SK-N-SH treated with all-trans-retinoic acid at 6 μM for 48 hours (cell line): ENCODE measurements around the gene TMEM132C.

Source experiments
- ATAC-seq: fragments of 200-7000 bp; cut with Tn5 transposase; 3 replicates; pipeline ENCODE4 v1.9.1; 2020; ENCODE audit warnings: mild to moderate bottlenecking, moderate library complexity
- ARNTL ChIP-seq: fragments of 450-650 bp; formaldehyde crosslinking; IDR thresholded peaks from 2 replicates; pipeline ENCODE4 v1.5.0; 2020; ENCODE audit warnings: low read depth, mild to moderate bottlenecking, moderate library complexity, borderline replicate concordance
- BACH2 ChIP-seq: fragments of 250-450 bp; sonication (Bioruptor Pico); IDR thresholded peaks from 2 replicates; pipeline ENCODE4 v1.9.0; 2021; ENCODE audit warnings: mild to moderate bottlenecking, borderline replicate concordance
- CSDC2 ChIP-seq: fragments of 250-450 bp; sonication (Bioruptor Pico); IDR thresholded peaks from 2 replicates; pipeline ENCODE4 v1.5.0; 2020; ENCODE audit warnings: mild to moderate bottlenecking, moderate library complexity
- ESRRG ChIP-seq: fragments of 250-450 bp; sonication (Bioruptor Pico); IDR thresholded peaks from 2 replicates; pipeline ENCODE4 v1.6.1; 2021; ENCODE audit warnings: mild to moderate bottlenecking
- GLIS3 ChIP-seq: fragments of 250-450 bp; sonication (Bioruptor Pico); IDR thresholded peaks from 2 replicates; pipeline ENCODE4 v1.5.0; 2020; ENCODE audit warnings: mild to moderate bottlenecking, moderate library complexity
- ISL1 ChIP-seq: fragments of 250-450 bp; sonication (Bioruptor Pico); IDR thresholded peaks from 2 replicates; pipeline ENCODE4 v2.1.2; 2022; ENCODE audit warnings: mild to moderate bottlenecking, moderate library complexity
- OSR1 ChIP-seq: fragments of 250-450 bp; sonication (Bioruptor Pico); IDR thresholded peaks from 2 replicates; pipeline ENCODE4 v1.8.0; 2022; ENCODE audit warnings: moderate library complexity, mild to moderate bottlenecking, inconsistent platforms
- PPARA ChIP-seq: fragments of 250-450 bp; sonication (Bioruptor Pico); IDR thresholded peaks from 2 replicates; pipeline ENCODE4 v1.5.0; 2020; ENCODE audit warnings: mild to moderate bottlenecking, borderline replicate concordance
- RARB ChIP-seq: fragments of 250-450 bp; sonication (Bioruptor Pico); IDR thresholded peaks from 2 replicates; pipeline ENCODE4 v1.8.0; 2021; ENCODE audit warnings: mild to moderate bottlenecking, moderate library complexity
- SNAI2 ChIP-seq: fragments of 250-450 bp; sonication (Bioruptor Pico); IDR thresholded peaks from 2 replicates; pipeline ENCODE4 v1.5.0; 2020; ENCODE audit warnings: mild to moderate bottlenecking, moderate library complexity
- TCF4 ChIP-seq: fragments of 250-450 bp; sonication (Bioruptor Pico); IDR thresholded peaks from 2 replicates; pipeline ENCODE4 v1.8.0; 2021; ENCODE audit warnings: mild to moderate bottlenecking, moderate library complexity, borderline replicate concordance
- TOX ChIP-seq: fragments of 250-450 bp; sonication (Bioruptor Pico); IDR thresholded peaks from 2 replicates; pipeline ENCODE4 v1.8.0; 2021; ENCODE audit warnings: mild to moderate bottlenecking, moderate library complexity, borderline replicate concordance
- ZC3H10 ChIP-seq: fragments of 250-450 bp; sonication (Bioruptor Pico); IDR thresholded peaks from 2 replicates; pipeline ENCODE4 v1.5.1; 2021; ENCODE audit warnings: mild to moderate bottlenecking, moderate library complexity
- ZFP3 ChIP-seq: fragments of 250-450 bp; sonication (Bioruptor Pico); IDR thresholded peaks from 2 replicates; pipeline ENCODE4 v1.5.0; 2020; ENCODE audit warnings: mild to moderate bottlenecking, moderate library complexity
- ZFP30 ChIP-seq: fragments of 450-650 bp; formaldehyde crosslinking; IDR thresholded peaks from 2 replicates; pipeline ENCODE4 v1.5.0; 2022; ENCODE audit warnings: mild to moderate bottlenecking, moderate library complexity
- ZNF565 ChIP-seq: fragments of 450-650 bp; formaldehyde crosslinking; conservative IDR thresholded peaks from 2 replicates; pipeline ENCODE4 v1.5.0; 2020; ENCODE audit warnings: low read depth, mild to moderate bottlenecking, moderate library complexity
- ZNF70 ChIP-seq: fragments of 450-650 bp; formaldehyde crosslinking; IDR thresholded peaks from 2 replicates; pipeline ENCODE4 v1.5.0; 2020; ENCODE audit warnings: mild to moderate bottlenecking, moderate library complexity
- ZNF8 ChIP-seq: fragments of 450-650 bp; formaldehyde crosslinking; IDR thresholded peaks from 2 replicates; pipeline ENCODE4 v1.5.0; 2020; ENCODE audit warnings: mild to moderate bottlenecking, moderate library complexity
- TF ChIP-seq, protein P1 (sequence below): fragments of 250-450 bp; sonication (Bioruptor Pico); IDR thresholded peaks from 2 replicates; pipeline ENCODE4 v1.5.0; 2020; ENCODE audit warnings: mild to moderate bottlenecking, moderate library complexity
- TF ChIP-seq, protein P2 (sequence below): fragments of 250-450 bp; sonication (Bioruptor Pico); IDR thresholded peaks from 2 replicates; pipeline ENCODE4 v1.8.0; 2020; ENCODE audit warnings: mild to moderate bottlenecking, moderate library complexity, borderline replicate concordance
- TF ChIP-seq, protein P3 (sequence below): fragments of 250-450 bp; sonication (Bioruptor Pico); IDR thresholded peaks from 2 replicates; pipeline ENCODE4 v1.8.0; 2021; ENCODE audit warnings: low read depth, mild to moderate bottlenecking, moderate library complexity, borderline replicate concordance

Gene TMEM132C

DNA sequence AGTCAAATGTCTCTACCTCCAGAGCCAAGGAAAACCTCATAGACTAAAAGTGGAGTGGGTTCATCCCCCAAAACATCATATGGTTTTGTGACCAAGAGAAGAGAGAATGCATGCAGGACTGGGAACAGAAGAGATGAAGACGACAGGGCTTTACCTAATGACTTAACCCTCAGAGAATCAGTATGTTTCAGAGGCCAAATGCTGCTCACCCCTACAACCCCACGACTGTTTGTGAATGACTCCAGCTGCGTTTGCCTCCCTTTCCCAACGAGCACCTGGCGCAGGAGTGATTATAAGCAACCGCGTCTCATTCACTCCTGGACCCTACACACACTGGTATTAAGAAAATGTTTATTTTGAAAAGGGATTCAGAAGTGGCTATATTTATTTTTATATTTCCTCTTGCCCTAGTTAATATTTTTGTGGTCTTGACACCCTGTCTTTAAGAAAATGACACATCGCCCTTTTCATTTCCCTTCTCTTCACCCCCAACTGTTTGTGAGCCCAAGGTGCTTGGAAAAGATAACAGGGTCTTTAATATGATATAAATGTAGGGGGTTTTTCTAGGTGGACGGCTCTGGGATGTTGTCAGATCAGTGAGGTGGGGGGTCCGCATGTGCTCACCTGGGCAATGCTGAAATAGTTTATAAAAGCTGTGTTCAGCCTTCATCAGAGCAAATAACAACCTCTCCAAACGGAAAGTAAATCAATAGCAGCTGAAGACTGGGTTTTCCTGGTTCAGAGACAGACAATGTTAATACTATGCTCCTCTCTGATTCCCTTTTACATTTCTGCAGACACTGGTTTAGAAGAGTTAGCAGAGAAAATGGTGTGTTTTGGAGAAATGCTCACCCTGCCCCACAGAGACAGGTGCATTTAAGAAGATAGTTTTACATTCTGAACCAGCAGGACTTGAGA is 479.1 kb downstream of the TMEM132C start:
- TF ChIP-seq PPARA (CRISPR knock-in tag) (no peak), BACH2 (CRISPR knock-in tag) (no peak), ZNF8 (CRISPR knock-in tag) (no peak), ZC3H10 (CRISPR knock-in tag) (no peak), ZFP3 (CRISPR knock-in tag) (no peak), SNAI2 (no peak), ZNF70 (no peak), GLIS3 (CRISPR knock-in tag) (no peak), ISL1 (CRISPR knock-in tag) (no peak), CSDC2 (no peak), ARNTL (CRISPR knock-in tag) (no peak)
- TF ChIP-seq, protein P1, sequence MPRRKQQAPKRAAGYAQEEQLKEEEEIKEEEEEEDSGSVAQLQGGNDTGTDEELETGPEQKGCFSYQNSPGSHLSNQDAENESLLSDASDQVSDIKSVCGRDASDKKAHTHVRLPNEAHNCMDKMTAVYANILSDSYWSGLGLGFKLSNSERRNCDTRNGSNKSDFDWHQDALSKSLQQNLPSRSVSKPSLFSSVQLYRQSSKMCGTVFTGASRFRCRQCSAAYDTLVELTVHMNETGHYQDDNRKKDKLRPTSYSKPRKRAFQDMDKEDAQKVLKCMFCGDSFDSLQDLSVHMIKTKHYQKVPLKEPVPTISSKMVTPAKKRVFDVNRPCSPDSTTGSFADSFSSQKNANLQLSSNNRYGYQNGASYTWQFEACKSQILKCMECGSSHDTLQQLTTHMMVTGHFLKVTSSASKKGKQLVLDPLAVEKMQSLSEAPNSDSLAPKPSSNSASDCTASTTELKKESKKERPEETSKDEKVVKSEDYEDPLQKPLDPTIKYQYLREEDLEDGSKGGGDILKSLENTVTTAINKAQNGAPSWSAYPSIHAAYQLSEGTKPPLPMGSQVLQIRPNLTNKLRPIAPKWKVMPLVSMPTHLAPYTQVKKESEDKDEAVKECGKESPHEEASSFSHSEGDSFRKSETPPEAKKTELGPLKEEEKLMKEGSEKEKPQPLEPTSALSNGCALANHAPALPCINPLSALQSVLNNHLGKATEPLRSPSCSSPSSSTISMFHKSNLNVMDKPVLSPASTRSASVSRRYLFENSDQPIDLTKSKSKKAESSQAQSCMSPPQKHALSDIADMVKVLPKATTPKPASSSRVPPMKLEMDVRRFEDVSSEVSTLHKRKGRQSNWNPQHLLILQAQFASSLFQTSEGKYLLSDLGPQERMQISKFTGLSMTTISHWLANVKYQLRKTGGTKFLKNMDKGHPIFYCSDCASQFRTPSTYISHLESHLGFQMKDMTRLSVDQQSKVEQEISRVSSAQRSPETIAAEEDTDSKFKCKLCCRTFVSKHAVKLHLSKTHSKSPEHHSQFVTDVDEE (CRISPR knock-in tag) = no peak
- TF ChIP-seq, protein P2, sequence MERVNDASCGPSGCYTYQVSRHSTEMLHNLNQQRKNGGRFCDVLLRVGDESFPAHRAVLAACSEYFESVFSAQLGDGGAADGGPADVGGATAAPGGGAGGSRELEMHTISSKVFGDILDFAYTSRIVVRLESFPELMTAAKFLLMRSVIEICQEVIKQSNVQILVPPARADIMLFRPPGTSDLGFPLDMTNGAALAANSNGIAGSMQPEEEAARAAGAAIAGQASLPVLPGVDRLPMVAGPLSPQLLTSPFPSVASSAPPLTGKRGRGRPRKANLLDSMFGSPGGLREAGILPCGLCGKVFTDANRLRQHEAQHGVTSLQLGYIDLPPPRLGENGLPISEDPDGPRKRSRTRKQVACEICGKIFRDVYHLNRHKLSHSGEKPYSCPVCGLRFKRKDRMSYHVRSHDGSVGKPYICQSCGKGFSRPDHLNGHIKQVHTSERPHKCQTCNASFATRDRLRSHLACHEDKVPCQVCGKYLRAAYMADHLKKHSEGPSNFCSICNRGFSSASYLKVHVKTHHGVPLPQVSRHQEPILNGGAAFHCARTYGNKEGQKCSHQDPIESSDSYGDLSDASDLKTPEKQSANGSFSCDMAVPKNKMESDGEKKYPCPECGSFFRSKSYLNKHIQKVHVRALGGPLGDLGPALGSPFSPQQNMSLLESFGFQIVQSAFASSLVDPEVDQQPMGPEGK (CRISPR knock-in tag) = no peak
- TF ChIP-seq, all 23 proteins: peak for 0
- ATAC-seq = no peak

DNA sequence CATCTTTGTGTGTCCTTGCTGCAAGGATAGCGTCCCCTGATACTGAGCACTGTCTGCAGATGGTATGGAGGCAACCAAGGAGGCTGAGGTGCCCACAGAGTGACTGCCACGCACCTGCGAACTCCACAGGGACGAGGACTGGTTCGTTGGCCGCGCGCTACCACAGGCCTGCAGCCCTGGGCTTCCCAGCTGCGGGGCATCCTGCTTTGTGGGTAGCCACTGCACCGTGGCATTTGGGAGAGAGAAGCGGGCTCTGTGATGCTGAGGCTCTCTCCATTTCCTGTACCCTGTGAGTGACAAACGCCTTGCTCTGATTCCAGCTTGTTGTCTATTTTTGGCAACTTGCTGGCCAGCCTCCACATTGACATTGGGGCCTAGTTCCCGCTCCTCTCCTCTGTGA is 480.5 kb downstream of the TMEM132C start:
- TF ChIP-seq ISL1 (CRISPR knock-in tag) (no peak), ZFP30 (no peak), TOX (CRISPR knock-in tag) (no peak), GLIS3 (CRISPR knock-in tag) (no peak), TCF4 (no peak), SNAI2 (no peak), PPARA (CRISPR knock-in tag) (no peak)
- ATAC-seq = no peak

DNA sequence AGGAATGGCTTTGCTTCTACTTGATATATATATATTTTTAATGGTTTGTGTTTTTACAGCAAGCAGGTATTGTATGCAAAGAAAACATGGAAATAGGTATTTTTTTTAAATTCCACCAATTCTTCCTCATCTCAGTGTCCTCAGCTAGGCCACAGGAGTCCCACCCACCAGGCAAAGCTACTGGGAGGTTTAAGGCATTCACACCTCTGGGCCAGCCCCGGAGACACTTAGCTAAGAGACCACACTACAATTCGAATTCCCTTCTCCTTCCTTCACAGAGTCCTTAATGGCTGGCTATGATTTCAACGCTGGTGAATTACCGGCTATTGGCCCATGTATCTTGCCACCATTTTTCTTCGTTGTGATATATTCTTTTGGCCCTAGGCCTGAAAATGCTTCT is 485.4 kb downstream of the TMEM132C start:
- ATAC-seq = no peak
- TF ChIP-seq, protein P2 (CRISPR knock-in tag) = no peak
- TF ChIP-seq GLIS3 (CRISPR knock-in tag) (no peak), ZNF70 (no peak), CSDC2 (no peak), OSR1 (CRISPR knock-in tag) (no peak), TCF4 (no peak), ESRRG (CRISPR knock-in tag) (no peak), RARB (CRISPR knock-in tag) (no peak), ISL1 (CRISPR knock-in tag) (no peak), ZNF565 (CRISPR knock-in tag) (no peak)
- TF ChIP-seq, protein P1 (CRISPR knock-in tag) = no peak
- TF ChIP-seq, protein P3, sequence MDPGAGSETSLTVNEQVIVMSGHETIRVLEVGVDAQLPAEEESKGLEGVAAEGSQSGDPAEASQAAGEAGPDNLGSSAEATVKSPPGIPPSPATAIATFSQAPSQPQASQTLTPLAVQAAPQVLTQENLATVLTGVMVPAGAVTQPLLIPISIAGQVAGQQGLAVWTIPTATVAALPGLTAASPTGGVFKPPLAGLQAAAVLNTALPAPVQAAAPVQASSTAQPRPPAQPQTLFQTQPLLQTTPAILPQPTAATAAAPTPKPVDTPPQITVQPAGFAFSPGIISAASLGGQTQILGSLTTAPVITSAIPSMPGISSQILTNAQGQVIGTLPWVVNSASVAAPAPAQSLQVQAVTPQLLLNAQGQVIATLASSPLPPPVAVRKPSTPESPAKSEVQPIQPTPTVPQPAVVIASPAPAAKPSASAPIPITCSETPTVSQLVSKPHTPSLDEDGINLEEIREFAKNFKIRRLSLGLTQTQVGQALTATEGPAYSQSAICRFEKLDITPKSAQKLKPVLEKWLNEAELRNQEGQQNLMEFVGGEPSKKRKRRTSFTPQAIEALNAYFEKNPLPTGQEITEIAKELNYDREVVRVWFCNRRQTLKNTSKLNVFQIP = no peak
